WTC11 (cell line): ENCODE data around the gene TH. TPM values are rescaled to one million over a fixed set of nuclear protein-coding genes. Genes with fewer than 3 reads are reported as not detected.

ENCODE experiments used
- ATAC-seq: fragments of 200-7000 bp; cut with Tn5 transposase; 2 replicates; pipeline ENCODE4 v1.10.0; 2021; ENCODE audit warnings: mild to moderate bottlenecking, moderate library complexity
- CTCF ChIA-PET: fragments of 300-600 bp; sonication (Branson Sonifier 250); formaldehyde crosslinking; loops from one replicate; lab custom pipeline; 2021; ENCODE audit warnings: antibody characterized with exemption; lab: Charles Lee
- POLR2A ChIA-PET: fragments of 350-600 bp; sonication (Branson Sonifier 250); formaldehyde crosslinking; loops from one replicate; lab custom pipeline; 2021; ENCODE audit warnings: antibody characterized with exemption; lab: Charles Lee
- DNase-seq: peaks from one replicate; pipeline ENCODE4 v3.0.0; 2021; ENCODE audit warnings: low spot score
- H3K27ac Mint-ChIP-seq: 2 replicates; pipeline ENCODE4 v1.8.0; 2021; ENCODE audit warnings: mixed read lengths
- H3K27me3 Mint-ChIP-seq: 2 replicates; pipeline ENCODE4 v1.8.0; 2021; ENCODE audit warnings: low read depth, mild to moderate bottlenecking, moderate library complexity, mixed read lengths
- H3K36me3 Mint-ChIP-seq: 2 replicates; pipeline ENCODE4 v1.8.0; 2021; ENCODE audit warnings: mixed read lengths
- H3K4me1 Mint-ChIP-seq: 2 replicates; pipeline ENCODE4 v1.8.0; 2022; ENCODE audit warnings: mixed read lengths
- H3K4me3 Mint-ChIP-seq: 2 replicates; pipeline ENCODE4 v1.8.0; 2021; ENCODE audit warnings: mild to moderate bottlenecking, moderate library complexity, mixed read lengths
- H3K9me3 Mint-ChIP-seq: 2 replicates; pipeline ENCODE4 v1.8.0; 2021; ENCODE audit warnings: mixed read lengths
- E2F1 ChIP-seq: sonication (generic); formaldehyde crosslinking; IDR thresholded peaks from 2 replicates; pipeline ENCODE4 v1.8.0; 2022; ENCODE audit warnings: mild to moderate bottlenecking, missing genetic modification reagents
- ETV6 ChIP-seq: sonication (generic); formaldehyde crosslinking; IDR thresholded peaks from 2 replicates; pipeline ENCODE4 v1.8.1; 2022; ENCODE audit warnings: mild to moderate bottlenecking, missing genetic modification reagents
- GABPB1 ChIP-seq: sonication (generic); formaldehyde crosslinking; IDR thresholded peaks from 2 replicates; pipeline ENCODE4 v1.8.1; 2023; ENCODE audit warnings: mild to moderate bottlenecking, missing genetic modification reagents
- GRHL2 ChIP-seq: fragments of 250-450 bp; sonication (Bioruptor Pico); IDR thresholded peaks from 2 replicates; pipeline ENCODE4 v1.8.0; 2022; ENCODE audit warnings: mild to moderate bottlenecking, moderate library complexity; ENCODE audit not compliant: insufficient replicate concordance, severe bottlenecking
- HMGXB4 ChIP-seq: sonication (generic); formaldehyde crosslinking; IDR thresholded peaks from 2 replicates; pipeline ENCODE4 v1.8.1; 2023; ENCODE audit warnings: mild to moderate bottlenecking, moderate library complexity, missing genetic modification reagents
- NR3C1 ChIP-seq: sonication (generic); formaldehyde crosslinking; conservative IDR thresholded peaks from 2 replicates; pipeline ENCODE4 v1.8.1; 2023; ENCODE audit warnings: low read depth, mild to moderate bottlenecking, missing genetic modification reagents
- PRDM15 ChIP-seq: sonication (generic); formaldehyde crosslinking; IDR thresholded peaks from 2 replicates; pipeline ENCODE4 v1.8.0; 2022; ENCODE audit warnings: missing genetic modification reagents
- RELA ChIP-seq: sonication (generic); formaldehyde crosslinking; IDR thresholded peaks from 2 replicates; pipeline ENCODE4 v1.8.1; 2022; ENCODE audit warnings: missing genetic modification reagents, mild to moderate bottlenecking, borderline replicate concordance
- ZNF263 ChIP-seq: sonication (generic); formaldehyde crosslinking; IDR thresholded peaks from 2 replicates; pipeline ENCODE4 v1.8.1; 2022; ENCODE audit warnings: low read depth, mild to moderate bottlenecking, moderate library complexity, missing genetic modification reagents
- ZSCAN18 ChIP-seq: fragments of 250-450 bp; sonication (Bioruptor Pico); IDR thresholded peaks from 2 replicates; pipeline ENCODE4 v2.1.2; 2022; ENCODE audit warnings: mild to moderate bottlenecking, moderate library complexity
- total RNA-seq: library from RNA; stranded (reverse); gene quantifications from 3 replicates; pipeline ENCODE4 v1.2.3, GENCODE V29; 2021
- TF ChIP-seq, protein P1 (sequence below): sonication (generic); formaldehyde crosslinking; IDR thresholded peaks from 2 replicates; pipeline ENCODE4 v1.8.0; 2022; ENCODE audit warnings: mild to moderate bottlenecking, missing genetic modification reagents
- TF ChIP-seq, protein P2 (sequence below): sonication (generic); formaldehyde crosslinking; IDR thresholded peaks from 2 replicates; pipeline ENCODE4 v1.8.1; 2023; ENCODE audit warnings: mild to moderate bottlenecking, missing genetic modification reagents, borderline replicate concordance
- TF ChIP-seq, protein P3 (sequence below): sonication (generic); formaldehyde crosslinking; IDR thresholded peaks from 2 replicates; pipeline ENCODE4 v1.8.0; 2023; ENCODE audit warnings: mild to moderate bottlenecking, missing genetic modification reagents

Gene TH
- total RNA-seq, 1 experiment from 2014 or later: not detected

GRCh38 chr11:2212411-2213251 is 41.0 kb upstream of the TH start:
- H3K4me3 Mint-ChIP-seq: no peak overlapping the region
- H3K4me1 Mint-ChIP-seq: peaks cover 17% of the 10 kb centered on the region
- H3K27ac Mint-ChIP-seq: no peak overlapping the region
- TF ChIP-seq, protein P1, sequence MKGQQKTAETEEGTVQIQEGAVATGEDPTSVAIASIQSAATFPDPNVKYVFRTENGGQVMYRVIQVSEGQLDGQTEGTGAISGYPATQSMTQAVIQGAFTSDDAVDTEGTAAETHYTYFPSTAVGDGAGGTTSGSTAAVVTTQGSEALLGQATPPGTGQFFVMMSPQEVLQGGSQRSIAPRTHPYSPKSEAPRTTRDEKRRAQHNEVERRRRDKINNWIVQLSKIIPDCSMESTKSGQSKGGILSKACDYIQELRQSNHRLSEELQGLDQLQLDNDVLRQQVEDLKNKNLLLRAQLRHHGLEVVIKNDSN (CRISPR knock-in tag): no peak
- TF ChIP-seq HMGXB4 (CRISPR knock-in tag): no peak
- TF ChIP-seq, protein P2, sequence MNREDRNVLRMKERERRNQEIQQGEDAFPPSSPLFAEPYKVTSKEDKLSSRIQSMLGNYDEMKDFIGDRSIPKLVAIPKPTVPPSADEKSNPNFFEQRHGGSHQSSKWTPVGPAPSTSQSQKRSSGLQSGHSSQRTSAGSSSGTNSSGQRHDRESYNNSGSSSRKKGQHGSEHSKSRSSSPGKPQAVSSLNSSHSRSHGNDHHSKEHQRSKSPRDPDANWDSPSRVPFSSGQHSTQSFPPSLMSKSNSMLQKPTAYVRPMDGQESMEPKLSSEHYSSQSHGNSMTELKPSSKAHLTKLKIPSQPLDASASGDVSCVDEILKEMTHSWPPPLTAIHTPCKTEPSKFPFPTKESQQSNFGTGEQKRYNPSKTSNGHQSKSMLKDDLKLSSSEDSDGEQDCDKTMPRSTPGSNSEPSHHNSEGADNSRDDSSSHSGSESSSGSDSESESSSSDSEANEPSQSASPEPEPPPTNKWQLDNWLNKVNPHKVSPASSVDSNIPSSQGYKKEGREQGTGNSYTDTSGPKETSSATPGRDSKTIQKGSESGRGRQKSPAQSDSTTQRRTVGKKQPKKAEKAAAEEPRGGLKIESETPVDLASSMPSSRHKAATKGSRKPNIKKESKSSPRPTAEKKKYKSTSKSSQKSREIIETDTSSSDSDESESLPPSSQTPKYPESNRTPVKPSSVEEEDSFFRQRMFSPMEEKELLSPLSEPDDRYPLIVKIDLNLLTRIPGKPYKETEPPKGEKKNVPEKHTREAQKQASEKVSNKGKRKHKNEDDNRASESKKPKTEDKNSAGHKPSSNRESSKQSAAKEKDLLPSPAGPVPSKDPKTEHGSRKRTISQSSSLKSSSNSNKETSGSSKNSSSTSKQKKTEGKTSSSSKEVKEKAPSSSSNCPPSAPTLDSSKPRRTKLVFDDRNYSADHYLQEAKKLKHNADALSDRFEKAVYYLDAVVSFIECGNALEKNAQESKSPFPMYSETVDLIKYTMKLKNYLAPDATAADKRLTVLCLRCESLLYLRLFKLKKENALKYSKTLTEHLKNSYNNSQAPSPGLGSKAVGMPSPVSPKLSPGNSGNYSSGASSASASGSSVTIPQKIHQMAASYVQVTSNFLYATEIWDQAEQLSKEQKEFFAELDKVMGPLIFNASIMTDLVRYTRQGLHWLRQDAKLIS: no peak
- TF ChIP-seq ZNF263 (CRISPR knock-in tag): no peak
- no peak for TF ChIP-seq ZSCAN18 (CRISPR knock-in tag)
- TF ChIP-seq E2F1 (CRISPR knock-in tag): no peak
- no peak for TF ChIP-seq GRHL2 (CRISPR knock-in tag)
- no peak for TF ChIP-seq RELA
- TF ChIP-seq ETV6 (CRISPR knock-in tag): no peak
- TF ChIP-seq, all 79 proteins: peak for 0
- ChIA-PET CTCF (interaction anchor here (1.1 to 1.7 kb wide), 4 partner anchors 14 to 86 kb away, joined by 3 to 7 read pairs (median 4); no protein-coding TSS in a partner anchor), POLR2A (no interaction called here)
- H3K27me3 Mint-ChIP-seq: peaks cover 22% of the 10 kb centered on the region
- ATAC-seq (no peak), DNase-seq (no peak)
- H3K36me3 Mint-ChIP-seq: no peaks in the 10 kb centered on the region
- no peaks in the 10 kb centered on the region for H3K9me3 Mint-ChIP-seq

DNA sequence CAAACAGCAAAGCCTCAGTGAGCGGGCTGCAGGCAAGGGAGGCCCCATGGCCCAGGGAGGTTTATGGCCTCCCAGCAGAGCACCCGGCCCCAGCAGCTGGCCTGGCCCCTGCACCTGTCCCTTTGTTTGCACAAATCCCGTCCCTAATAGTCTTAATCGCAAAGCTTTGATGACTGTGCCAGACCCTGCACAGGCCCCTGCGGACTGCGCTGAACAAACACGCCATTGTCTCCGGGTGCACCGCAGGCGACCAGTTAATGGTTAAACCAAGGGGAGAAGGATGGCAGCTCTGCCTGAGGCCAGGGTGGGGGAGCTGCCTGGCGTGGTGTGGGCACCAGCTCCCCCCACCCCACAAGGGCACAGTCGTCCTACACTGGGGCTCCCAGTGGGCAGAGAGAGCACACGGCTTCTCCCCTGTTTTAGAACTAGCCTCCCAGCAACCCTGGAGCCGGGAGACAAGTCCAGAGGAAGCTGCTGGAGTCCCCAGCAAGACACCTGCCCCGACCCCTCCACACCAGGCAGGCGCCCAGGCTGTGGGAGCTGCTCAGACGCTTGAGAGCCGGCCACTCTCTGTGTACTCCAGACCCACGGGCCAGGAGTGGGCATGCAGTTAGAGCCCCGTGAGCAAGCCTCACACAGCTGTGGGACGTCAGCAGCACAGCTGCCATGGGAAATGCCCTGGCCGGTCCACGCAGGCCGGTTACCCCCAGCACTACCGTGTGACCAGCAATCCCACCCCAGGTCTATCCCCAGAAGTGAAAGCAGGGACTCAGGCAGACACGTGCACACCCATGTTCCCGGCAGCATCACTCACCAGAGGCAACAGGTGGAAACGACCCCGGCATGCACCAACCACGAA is 39.7 kb upstream of the TH start:
- no peak overlapping the region for H3K27ac Mint-ChIP-seq
- H3K4me3 Mint-ChIP-seq: no peak overlapping the region
- peak; percentile 77 for TF ChIP-seq GABPB1 (CRISPR knock-in tag)
- TF ChIP-seq, protein P3, sequence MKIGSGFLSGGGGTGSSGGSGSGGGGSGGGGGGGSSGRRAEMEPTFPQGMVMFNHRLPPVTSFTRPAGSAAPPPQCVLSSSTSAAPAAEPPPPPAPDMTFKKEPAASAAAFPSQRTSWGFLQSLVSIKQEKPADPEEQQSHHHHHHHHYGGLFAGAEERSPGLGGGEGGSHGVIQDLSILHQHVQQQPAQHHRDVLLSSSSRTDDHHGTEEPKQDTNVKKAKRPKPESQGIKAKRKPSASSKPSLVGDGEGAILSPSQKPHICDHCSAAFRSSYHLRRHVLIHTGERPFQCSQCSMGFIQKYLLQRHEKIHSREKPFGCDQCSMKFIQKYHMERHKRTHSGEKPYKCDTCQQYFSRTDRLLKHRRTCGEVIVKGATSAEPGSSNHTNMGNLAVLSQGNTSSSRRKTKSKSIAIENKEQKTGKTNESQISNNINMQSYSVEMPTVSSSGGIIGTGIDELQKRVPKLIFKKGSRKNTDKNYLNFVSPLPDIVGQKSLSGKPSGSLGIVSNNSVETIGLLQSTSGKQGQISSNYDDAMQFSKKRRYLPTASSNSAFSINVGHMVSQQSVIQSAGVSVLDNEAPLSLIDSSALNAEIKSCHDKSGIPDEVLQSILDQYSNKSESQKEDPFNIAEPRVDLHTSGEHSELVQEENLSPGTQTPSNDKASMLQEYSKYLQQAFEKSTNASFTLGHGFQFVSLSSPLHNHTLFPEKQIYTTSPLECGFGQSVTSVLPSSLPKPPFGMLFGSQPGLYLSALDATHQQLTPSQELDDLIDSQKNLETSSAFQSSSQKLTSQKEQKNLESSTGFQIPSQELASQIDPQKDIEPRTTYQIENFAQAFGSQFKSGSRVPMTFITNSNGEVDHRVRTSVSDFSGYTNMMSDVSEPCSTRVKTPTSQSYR: no peak
- no peak for TF ChIP-seq PRDM15 (CRISPR knock-in tag)
- TF ChIP-seq NR3C1: no peak
- H3K36me3 Mint-ChIP-seq: no peaks in the 10 kb centered on the region
- POLR2A ChIA-PET: no interaction called here
- H3K9me3 Mint-ChIP-seq: no peaks in the 10 kb centered on the region
- peaks cover 17% of the 10 kb centered on the region for H3K4me1 Mint-ChIP-seq
- peaks cover 26% of the 10 kb centered on the region for H3K27me3 Mint-ChIP-seq
- CTCF ChIA-PET: interaction anchor here (1.7 kb wide), 3 partner anchors 13 to 209 kb away, joined by 4 to 7 read pairs (median 6); no protein-coding TSS in a partner anchor
- DNase-seq: no peak
- ATAC-seq: no peak
